Measurements from ENCODE around the gene MACROH2A1. TPM values are rescaled to one million over a fixed set of nuclear protein-coding genes. Genes with fewer than 3 reads are reported as not detected.
"Not testable (repeated sequence)": the region's sequence is repeated elsewhere in the genome, so short reads cannot be mapped to it uniquely, and the experiment has no call there.

Gene MACROH2A1
- total RNA-seq, 4 donors from 2014 or later, result 182 to 443 (median 319) TPM

GRCh38 chr5:135364421-135365262 is 34.4 kb downstream of the MACROH2A1 start:
- TF ChIP-seq CTCF (IDR thresholded peaks at IDR 0.05), result no peak
- DNase-seq (ENCODE audit: low spot score) (no peak), ATAC-seq (ENCODE audit: low FRiP score) (no peak)

- DNase-seq (ENCODE audit: low spot score); ATAC-seq (ENCODE audit: low FRiP score): not testable (repeated sequence)
Measured at GRCh38 chr5:135363342-135363741, 35.7 kb downstream of the MACROH2A1 start.

GRCh38 chr5:135362102-135362501 is 36.9 kb downstream of the MACROH2A1 start:
- ATAC-seq (ENCODE audit: low FRiP score), result no peak
- no peak for DNase-seq (ENCODE audit: low spot score)
- TF ChIP-seq CTCF (IDR thresholded peaks at IDR 0.05), result no peak

- DNase-seq (ENCODE audit: low spot score) (no peak), ATAC-seq (ENCODE audit: low FRiP score) (no peak)
- TF ChIP-seq CTCF (IDR thresholded peaks at IDR 0.05), result no peak
Measured at GRCh38 chr5:135360278-135361274, 38.5 kb downstream of the MACROH2A1 start.

GRCh38 chr5:135359374-135360165 is 39.5 kb downstream of the MACROH2A1 start:
- no peak for TF ChIP-seq CTCF (IDR thresholded peaks at IDR 0.05)
- ATAC-seq (ENCODE audit: low FRiP score), result no peak

GRCh38 chr5:135357685-135358084 is 41.3 kb downstream of the MACROH2A1 start:
- DNase-seq (ENCODE audit: low spot score) (no peak), ATAC-seq (ENCODE audit: low FRiP score) (no peak)
- no peak for TF ChIP-seq CTCF (IDR thresholded peaks at IDR 0.05)

More at GRCh38 chr5:135359374-135360165, 39.5 kb downstream of the MACROH2A1 start:
- DNase-seq (ENCODE audit: low spot score), result no peak

Measured in omental fat pad (tissue), 4 donors.